K562 treated with DMSO at 1 percent for 24 hours (cell line): ENCODE measurements around the gene HBZ. TPM values are rescaled to one million over a fixed set of nuclear protein-coding genes. Genes with fewer than 3 reads are reported as not detected.

Source experiments
- total RNA-seq: library from RNA; unstranded; fragments of 300-600 nt; gene quantifications from 2 replicates; pipeline ENCODE4 v1.2.3, GENCODE V29; 2022; ENCODE audit warnings: low read depth; ENCODE audit not compliant: insufficient read depth

Gene HBZ
- 91.3 and 104 TPM in 2 replicates for total RNA-seq

DNA sequence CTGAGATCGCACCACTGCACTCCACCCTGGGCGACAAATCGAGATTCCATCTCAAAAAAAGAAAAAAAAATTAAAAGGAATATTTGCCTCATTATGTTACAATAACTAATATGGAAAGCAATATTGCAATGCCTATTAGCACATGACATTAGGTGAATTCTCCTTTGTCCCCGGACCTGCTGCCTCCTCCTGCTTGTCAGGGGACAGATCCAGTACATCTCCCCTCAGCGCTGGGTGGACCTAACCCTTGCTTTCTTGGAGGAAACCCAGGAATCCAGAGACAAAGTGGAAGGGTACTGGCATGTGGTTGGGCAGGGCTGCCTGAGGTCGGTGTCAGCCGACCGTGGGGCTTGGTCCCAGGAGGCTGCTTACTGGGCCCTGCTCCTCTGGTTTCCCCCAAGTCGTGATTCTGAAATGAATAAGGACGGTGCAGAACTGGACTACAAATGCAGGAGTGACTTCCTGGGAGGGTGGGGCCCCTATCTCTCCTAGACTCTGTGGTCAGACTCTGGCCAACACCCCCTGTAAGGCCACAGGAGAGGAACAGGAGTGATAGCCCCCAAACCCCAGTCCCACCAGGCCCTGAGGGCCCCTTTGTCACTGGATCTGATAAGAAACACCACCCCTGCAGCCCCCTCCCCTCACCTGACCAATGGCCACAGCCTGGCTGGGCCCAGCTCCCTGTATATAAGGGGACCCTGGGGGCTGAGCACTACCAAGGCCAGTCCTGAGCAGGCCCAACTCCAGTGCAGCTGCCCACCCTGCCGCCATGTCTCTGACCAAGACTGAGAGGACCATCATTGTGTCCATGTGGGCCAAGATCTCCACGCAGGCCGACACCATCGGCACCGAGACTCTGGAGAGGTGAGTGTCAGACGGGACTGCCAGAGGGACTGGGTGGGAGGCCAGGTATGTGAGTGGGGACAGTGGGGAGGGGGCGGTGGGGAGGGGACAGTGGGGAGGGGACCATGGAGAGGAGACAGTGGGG, at the start of gene HBZ:
TSS of gene HBZ (plus strand) at position 504 of the 988 bp plus-strand sequence. CDS start at position 770, 266 bp downstream.

DNA sequence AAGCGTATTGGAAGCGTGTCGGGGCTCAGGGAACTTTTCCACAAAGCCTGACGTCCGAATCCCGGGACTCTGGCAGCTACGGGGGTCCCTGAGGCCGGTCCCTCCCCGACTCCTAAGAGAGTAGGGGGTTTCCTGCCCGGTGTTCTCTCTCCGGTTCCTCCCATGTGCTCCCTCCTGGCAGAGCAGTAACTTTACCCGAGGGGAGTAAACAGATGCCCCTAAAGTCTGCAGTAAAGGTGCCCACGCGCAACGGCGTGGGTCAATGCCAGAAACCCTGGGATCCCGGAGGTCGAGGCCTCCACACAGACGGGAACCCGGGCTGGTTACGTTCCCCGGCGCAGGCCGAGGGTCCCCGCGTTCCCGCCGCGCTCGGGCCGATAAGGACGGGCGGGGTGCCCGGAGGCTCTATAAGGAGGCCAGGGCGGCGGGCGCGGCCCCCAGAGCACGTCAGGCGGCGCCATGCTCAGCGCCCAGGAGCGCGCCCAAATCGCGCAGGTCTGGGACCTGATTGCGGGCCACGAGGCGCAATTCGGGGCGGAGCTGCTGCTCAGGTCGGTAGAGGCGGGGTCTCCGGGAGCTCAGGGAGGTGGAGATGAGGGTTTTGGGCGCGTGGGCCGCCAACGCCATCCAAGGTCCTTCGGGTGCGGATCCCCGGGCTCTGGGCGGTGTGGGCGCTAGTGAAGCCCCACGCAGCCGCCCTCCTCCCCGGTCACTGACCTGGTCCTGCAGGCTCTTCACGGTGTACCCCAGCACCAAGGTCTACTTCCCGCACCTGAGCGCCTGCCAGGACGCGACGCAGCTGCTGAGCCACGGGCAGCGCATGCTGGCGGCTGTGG, 13.3 kb downstream of the HBZ start, which contains the start of gene HBM:
TSS of gene HBM (plus strand) at position 440 of the 836 bp plus-strand sequence. CDS start at position 460, 20 bp downstream.

DNA sequence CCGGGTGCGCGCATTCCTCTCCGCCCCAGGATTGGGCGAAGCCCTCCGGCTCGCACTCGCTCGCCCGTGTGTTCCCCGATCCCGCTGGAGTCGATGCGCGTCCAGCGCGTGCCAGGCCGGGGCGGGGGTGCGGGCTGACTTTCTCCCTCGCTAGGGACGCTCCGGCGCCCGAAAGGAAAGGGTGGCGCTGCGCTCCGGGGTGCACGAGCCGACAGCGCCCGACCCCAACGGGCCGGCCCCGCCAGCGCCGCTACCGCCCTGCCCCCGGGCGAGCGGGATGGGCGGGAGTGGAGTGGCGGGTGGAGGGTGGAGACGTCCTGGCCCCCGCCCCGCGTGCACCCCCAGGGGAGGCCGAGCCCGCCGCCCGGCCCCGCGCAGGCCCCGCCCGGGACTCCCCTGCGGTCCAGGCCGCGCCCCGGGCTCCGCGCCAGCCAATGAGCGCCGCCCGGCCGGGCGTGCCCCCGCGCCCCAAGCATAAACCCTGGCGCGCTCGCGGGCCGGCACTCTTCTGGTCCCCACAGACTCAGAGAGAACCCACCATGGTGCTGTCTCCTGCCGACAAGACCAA, 20.0 kb downstream of the HBZ start, which contains the start of gene HBA2:
TSS of gene HBA2 (plus strand) at position 503 of the 568 bp plus-strand sequence. CDS start at position 540, 37 bp downstream.

DNA sequence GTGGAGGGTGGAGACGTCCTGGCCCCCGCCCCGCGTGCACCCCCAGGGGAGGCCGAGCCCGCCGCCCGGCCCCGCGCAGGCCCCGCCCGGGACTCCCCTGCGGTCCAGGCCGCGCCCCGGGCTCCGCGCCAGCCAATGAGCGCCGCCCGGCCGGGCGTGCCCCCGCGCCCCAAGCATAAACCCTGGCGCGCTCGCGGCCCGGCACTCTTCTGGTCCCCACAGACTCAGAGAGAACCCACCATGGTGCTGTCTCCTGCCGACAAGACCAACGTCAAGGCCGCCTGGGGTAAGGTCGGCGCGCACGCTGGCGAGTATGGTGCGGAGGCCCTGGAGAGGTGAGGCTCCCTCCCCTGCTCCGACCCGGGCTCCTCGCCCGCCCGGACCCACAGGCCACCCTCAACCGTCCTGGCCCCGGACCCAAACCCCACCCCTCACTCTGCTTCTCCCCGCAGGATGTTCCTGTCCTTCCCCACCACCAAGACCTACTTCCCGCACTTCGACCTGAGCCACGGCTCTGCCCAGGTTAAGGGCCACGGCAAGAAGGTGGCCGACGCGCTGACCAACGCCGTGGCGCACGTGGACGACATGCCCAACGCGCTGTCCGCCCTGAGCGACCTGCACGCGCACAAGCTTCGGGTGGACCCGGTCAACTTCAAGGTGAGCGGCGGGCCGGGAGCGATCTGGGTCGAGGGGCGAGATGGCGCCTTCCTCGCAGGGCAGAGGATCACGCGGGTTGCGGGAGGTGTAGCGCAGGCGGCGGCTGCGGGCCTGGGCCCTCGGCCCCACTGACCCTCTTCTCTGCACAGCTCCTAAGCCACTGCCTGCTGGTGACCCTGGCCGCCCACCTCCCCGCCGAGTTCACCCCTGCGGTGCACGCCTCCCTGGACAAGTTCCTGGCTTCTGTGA, 24.3 kb downstream of the HBZ start, which contains the start of gene HBA1:
TSS of gene HBA1 (plus strand) at position 204 of the 906 bp plus-strand sequence. CDS start at position 241, 37 bp downstream.

DNA sequence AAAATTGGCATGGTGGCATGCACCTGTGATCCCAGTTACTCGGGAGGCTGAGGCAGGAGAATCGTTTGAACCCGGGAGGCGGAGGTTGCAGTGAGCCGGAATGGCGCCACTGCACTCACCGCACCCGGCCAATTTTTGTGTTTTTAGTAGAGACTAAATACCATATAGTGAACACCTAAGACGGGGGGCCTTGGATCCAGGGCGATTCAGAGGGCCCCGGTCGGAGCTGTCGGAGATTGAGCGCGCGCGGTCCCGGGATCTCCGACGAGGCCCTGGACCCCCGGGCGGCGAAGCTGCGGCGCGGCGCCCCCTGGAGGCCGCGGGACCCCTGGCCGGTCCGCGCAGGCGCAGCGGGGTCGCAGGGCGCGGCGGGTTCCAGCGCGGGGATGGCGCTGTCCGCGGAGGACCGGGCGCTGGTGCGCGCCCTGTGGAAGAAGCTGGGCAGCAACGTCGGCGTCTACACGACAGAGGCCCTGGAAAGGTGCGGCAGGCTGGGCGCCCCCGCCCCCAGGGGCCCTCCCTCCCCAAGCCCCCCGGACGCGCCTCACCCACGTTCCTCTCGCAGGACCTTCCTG, 27.7 kb downstream of the HBZ start, which contains the start of gene HBQ1:
TSS of gene HBQ1 (plus strand) at position 359 of the 575 bp plus-strand sequence. CDS start at position 387, 28 bp downstream.

Other genes with a start within 250 kb of the HBZ start
- gene POLR3K, start 99.0 kb upstream of the HBZ start, total RNA-seq, result 35.0 and 37.9 TPM in 2 replicates
- 77.2 and 84.6 TPM in 2 replicates for gene SNRNP25, start 98.8 kb upstream of the HBZ start, total RNA-seq
- 7.8 and 10.0 TPM in 2 replicates for gene RHBDF1, start 80.0 kb upstream of the HBZ start, total RNA-seq
- gene MPG, start 74.4 kb upstream of the HBZ start, total RNA-seq, result 137 and 140 TPM in 2 replicates
- 57.2 and 57.4 TPM in 2 replicates for gene NPRL3, start 14.0 kb upstream of the HBZ start, total RNA-seq
- not detected in 2 replicates for gene HBM, start 13.3 kb downstream of the HBZ start, total RNA-seq
- gene HBA2, start 20.2 kb downstream of the HBZ start, total RNA-seq, result 164 and 196 TPM in 2 replicates
- gene HBA1, start 24.0 kb downstream of the HBZ start, total RNA-seq, result 610 and 805 TPM in 2 replicates
- gene HBQ1, start 27.8 kb downstream of the HBZ start, total RNA-seq, result 62.5 and 62.7 TPM in 2 replicates
- 32.0 and 39.7 TPM in 2 replicates for gene LUC7L, start 76.8 kb downstream of the HBZ start, total RNA-seq
- 121 and 124 TPM in 2 replicates for gene FAM234A, start 82.2 kb downstream of the HBZ start, total RNA-seq
- gene RGS11, start 123.3 kb downstream of the HBZ start, total RNA-seq, result not detected in 2 replicates
- not detected in 2 replicates for gene ARHGDIG, start 127.9 kb downstream of the HBZ start, total RNA-seq
- gene PDIA2, start 130.5 kb downstream of the HBZ start, total RNA-seq, result not detected in 2 replicates
- gene AXIN1, start 200.1 kb downstream of the HBZ start, total RNA-seq, result 43.7 and 44.5 TPM in 2 replicates
- gene MRPL28, start 217.9 kb downstream of the HBZ start, total RNA-seq, result 122 and 140 TPM in 2 replicates
- gene PGAP6, start 229.3 kb downstream of the HBZ start, total RNA-seq, result 124 and 139 TPM in 2 replicates
- gene NME4, start 244.6 kb downstream of the HBZ start, total RNA-seq, result 154 and 165 TPM in 2 replicates
- 56.3 and 58.3 TPM in 2 replicates for gene DECR2, start 249.2 kb downstream of the HBZ start, total RNA-seq